Kidney (tissue), 14 donors: ENCODE results near the gene COQ2. TPM values are rescaled to one million over a fixed set of nuclear protein-coding genes. Genes with fewer than 3 reads are reported as not detected.
"Not testable (repeated sequence)": the region's sequence is repeated elsewhere in the genome, so short reads cannot be mapped to it uniquely, and the experiment has no call there.

ENCODE experiments used
- DNase-seq, 5 donors: peaks; one replicate each; pipeline ENCODE4 v3.0.0-alpha.2; 2013 to 2020
- FAIRE-seq: peaks from 2 replicates; lab custom pipeline; 2012; peaks lifted over from hg19 to GRCh38; lab: Jason Lieb, UNC
- H3K27ac ChIP-seq, 2 donors: one replicate each; pipeline ENCODE4 v1.7.0; 2013; ENCODE audit warnings: low read depth in 2 of 2, low read length in 2 of 2, inconsistent platforms in 1 of 2
- H3K27me3 ChIP-seq: one replicate; pipeline ENCODE4 v1.7.1; 2013; ENCODE audit warnings: low read length, inconsistent platforms; ENCODE audit not compliant: control insufficient read depth, insufficient read depth
- H3K36me3 ChIP-seq, 3 donors: one replicate each; pipeline versions ENCODE4 v1.7.0 to v1.7.1; 2013; ENCODE audit warnings: low read length in 3 of 3, control low read depth in 1 of 3, inconsistent platforms in 1 of 3; ENCODE audit not compliant: insufficient read depth in 3 of 3, control insufficient read depth in 2 of 3
- H3K4me1 ChIP-seq, 3 donors: one replicate each; pipeline versions ENCODE4 v1.7.0 to v1.7.1; 2013; ENCODE audit warnings: low read length in 3 of 3, inconsistent platforms in 1 of 3, low read depth in 1 of 3; ENCODE audit not compliant: control insufficient read depth in 2 of 3, insufficient read depth in 2 of 3
- H3K4me3 ChIP-seq, 3 donors: one replicate each; pipeline versions ENCODE4 v1.7.0 to v1.8.1; 2013; ENCODE audit warnings: low read length in 3 of 3, control low read depth in 1 of 3, inconsistent platforms in 1 of 3
- H3K9ac ChIP-seq, 3 donors: one replicate each; pipeline versions ENCODE4 v1.7.0 to v1.7.1; 2013; ENCODE audit warnings: low read length in 3 of 3, control low read depth in 1 of 3, inconsistent platforms in 1 of 3
- H3K9me3 ChIP-seq, 3 donors: one replicate each; pipeline versions ENCODE4 v1.7.0 to v1.7.1; 2013; ENCODE audit warnings: low read length in 3 of 3, control low read depth in 1 of 3, inconsistent platforms in 1 of 3; ENCODE audit not compliant: control insufficient read depth in 2 of 3, insufficient read depth in 1 of 3
- intact Hi-C: fragments of 100-400 bp; cut with DNase I; formaldehyde crosslinking; loops from one replicate; pipeline ENCODE4 v1.11.1; 2022
- polyA plus RNA-seq: library from polyadenylated mRNA; stranded (reverse); fragments of 350-450 nt; fragmentation: Illumina TruSeq; extraction: RNeasy Lipid Tissue Mini Kit (QIAGEN cat#74804); gene quantifications from one replicate; pipeline ENCODE4 v1.2.3, GENCODE V29; 2014; ENCODE audit warnings: low read depth, low replicate concordance; ENCODE audit not compliant: insufficient read depth
- total RNA-seq: library from RNA; stranded (reverse); fragmentation: NEBNext Ultra II Directional; extraction: Animal tissue kit (Norgen Biotek cat#: 25700); gene quantifications from one replicate; pipeline ENCODE4 v1.2.1, GENCODE V29; 2021
- TF ChIP-seq, protein P1 (sequence below): IDR thresholded peaks from 3 replicates; pipeline ENCODE4 v1.5.1; 2012; ENCODE audit warnings: mild to moderate bottlenecking, moderate library complexity, borderline replicate concordance; ENCODE audit not compliant: insufficient read depth; ENCODE audit errors: extremely low read depth
- donor health status: control.
- donor health status: control.
- donor health status: control.
- donor health status: control.
- donor health status: control.
- donor health status: DM: yes; HTN: yes; CAD: no.
- donor health status: Normal renal cell carcinoma (clear cell type).

COQ2 gene
- total and polyA plus RNA-seq, 2 donors from 2014 or later: 8.1 to 11.6 TPM

- TF ChIP-seq, protein P1, sequence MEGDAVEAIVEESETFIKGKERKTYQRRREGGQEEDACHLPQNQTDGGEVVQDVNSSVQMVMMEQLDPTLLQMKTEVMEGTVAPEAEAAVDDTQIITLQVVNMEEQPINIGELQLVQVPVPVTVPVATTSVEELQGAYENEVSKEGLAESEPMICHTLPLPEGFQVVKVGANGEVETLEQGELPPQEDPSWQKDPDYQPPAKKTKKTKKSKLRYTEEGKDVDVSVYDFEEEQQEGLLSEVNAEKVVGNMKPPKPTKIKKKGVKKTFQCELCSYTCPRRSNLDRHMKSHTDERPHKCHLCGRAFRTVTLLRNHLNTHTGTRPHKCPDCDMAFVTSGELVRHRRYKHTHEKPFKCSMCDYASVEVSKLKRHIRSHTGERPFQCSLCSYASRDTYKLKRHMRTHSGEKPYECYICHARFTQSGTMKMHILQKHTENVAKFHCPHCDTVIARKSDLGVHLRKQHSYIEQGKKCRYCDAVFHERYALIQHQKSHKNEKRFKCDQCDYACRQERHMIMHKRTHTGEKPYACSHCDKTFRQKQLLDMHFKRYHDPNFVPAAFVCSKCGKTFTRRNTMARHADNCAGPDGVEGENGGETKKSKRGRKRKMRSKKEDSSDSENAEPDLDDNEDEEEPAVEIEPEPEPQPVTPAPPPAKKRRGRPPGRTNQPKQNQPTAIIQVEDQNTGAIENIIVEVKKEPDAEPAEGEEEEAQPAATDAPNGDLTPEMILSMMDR: no peak
These were observed 44.1 kb upstream of the COQ2 start for GRCh38 chr4:83328521-83329187.

GRCh38 chr4:83326546-83326945 is 41.9 kb upstream of the COQ2 start:
- H3K9ac ChIP-seq: no peak overlapping the region
- H3K36me3 ChIP-seq: no peaks in the 10 kb centered on the region
- H3K4me1 ChIP-seq: no peaks in the 10 kb centered on the region
- FAIRE-seq (no peak), DNase-seq (no peak)
- no peaks in the 10 kb centered on the region for H3K27me3 ChIP-seq
- TF ChIP-seq, protein P1: no peak
- H3K27ac ChIP-seq: no peak overlapping the region
- intact Hi-C loops: no loop called here
- no peak overlapping the region for H3K4me3 ChIP-seq
- no peaks in the 10 kb centered on the region for H3K9me3 ChIP-seq

More at GRCh38 chr4:83328521-83329187, 44.1 kb upstream of the COQ2 start:
- H3K4me1 ChIP-seq: no peaks in the 10 kb centered on the region
- DNase-seq (no peak), FAIRE-seq (no peak)
- no peaks in the 10 kb centered on the region for H3K27me3 ChIP-seq
- no peak overlapping the region for H3K9ac ChIP-seq
- no peaks in the 10 kb centered on the region for H3K36me3 ChIP-seq
- H3K27ac ChIP-seq: no peak overlapping the region
- H3K9me3 ChIP-seq: no peaks in the 10 kb centered on the region
- intact Hi-C loops: no loop called here
- no peak overlapping the region for H3K4me3 ChIP-seq

DNA sequence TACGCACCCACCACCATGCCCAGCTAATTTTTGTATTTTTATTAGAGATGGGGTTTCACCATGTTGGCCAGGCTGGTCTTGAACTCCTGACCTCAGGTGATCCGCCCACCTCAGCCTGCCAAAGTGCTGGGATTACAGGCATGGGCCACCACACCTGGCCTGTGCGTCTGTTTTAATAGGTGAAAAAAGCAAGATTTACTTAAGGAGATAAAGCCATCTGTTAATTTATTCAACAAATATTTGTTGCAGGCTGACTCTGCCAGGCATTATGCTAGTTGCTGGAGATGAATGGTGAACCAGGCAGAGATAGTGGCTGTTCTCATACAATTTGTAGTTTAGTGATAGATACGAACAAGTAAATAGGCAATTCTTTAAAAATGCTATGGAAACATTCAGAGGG is 40.7 kb upstream of the COQ2 start:
- H3K9me3 ChIP-seq, H3K27ac ChIP-seq, H3K36me3 ChIP-seq, FAIRE-seq, intact Hi-C loops, H3K9ac ChIP-seq, DNase-seq, H3K27me3 ChIP-seq, H3K4me1 ChIP-seq, H3K4me3 ChIP-seq: not testable (repeated sequence)

DNA sequence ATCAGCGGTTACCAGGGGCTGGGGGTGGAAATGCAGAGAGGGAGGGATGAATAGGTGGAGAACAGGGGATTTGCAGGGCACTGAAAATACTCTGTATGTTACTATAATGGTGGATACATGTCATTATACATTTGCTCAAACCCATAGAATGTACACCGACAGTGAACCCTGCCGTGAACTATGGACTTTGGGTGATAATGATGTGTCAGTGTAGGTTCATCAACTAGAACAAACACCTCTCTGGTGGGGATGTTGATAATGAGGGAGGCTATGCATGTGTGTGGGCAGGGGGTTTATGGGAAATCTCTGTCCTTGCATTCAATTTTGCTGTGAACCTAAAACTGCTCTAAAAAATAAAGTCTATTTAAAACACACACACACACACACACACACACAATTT is 38.5 kb upstream of the COQ2 start:
- H3K27ac ChIP-seq: no peak overlapping the region
- DNase-seq (no peak), FAIRE-seq (no peak)
- H3K4me1 ChIP-seq: no peaks in the 10 kb centered on the region
- H3K36me3 ChIP-seq: no peaks in the 10 kb centered on the region
- no peak overlapping the region for H3K9ac ChIP-seq
- H3K9me3 ChIP-seq: no peaks in the 10 kb centered on the region
- intact Hi-C loops: no loop called here
- no peak overlapping the region for H3K4me3 ChIP-seq
- H3K27me3 ChIP-seq: no peaks in the 10 kb centered on the region
- TF ChIP-seq, protein P1: no peak
